Activated CD8-positive, alpha-beta memory T cell treated with anti-CD3 and anti-CD28 coated beads, Interleukin-2, amount 50 U/mL, for 1 hour (primary cell): ENCODE results near the gene FAM53B.

Experiments used
- DNase-seq: peaks from one replicate; pipeline ENCODE4 v3.0.0-alpha.2; 2020; ENCODE audit errors: extremely low read depth

Gene FAM53B

DNA sequence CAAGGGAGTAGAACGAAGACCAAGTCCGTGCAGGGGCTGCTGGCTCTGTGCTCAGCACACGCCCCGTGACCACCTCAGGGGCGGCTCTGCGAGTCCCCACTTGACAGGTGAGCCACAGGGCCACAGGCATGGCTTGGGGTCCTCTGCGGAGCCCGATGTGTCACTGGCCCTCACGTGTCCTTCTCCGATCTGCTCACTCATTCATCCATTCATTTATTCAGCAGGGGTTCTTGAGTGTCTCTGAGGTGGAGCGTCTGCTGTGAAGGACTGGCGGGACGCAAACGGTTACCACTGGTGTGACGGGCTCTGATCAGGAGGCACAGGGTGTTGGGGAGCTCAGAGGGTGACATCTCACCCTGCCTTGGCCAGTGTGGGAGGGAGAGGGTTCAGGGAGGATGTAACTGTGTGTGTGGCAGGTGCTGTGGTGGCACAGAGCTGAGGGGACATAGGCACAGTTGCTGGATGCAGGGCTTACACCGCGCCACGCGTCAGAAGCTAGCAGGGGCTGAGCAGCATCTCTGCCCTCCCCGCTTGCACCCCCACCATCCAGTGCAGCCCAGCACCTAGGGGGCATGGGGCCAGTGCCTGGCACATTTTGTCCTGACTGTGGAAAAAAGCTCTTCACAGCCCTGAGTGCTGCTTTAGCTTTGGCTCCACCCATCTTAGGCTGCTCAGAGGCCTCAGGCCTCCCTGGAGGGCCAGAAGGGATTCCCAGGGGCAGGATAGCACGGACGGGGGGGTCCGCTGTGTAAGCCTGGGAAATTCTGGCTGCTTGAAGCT is 165.8 kb downstream of the FAM53B start:
- no peak for DNase-seq

DNA sequence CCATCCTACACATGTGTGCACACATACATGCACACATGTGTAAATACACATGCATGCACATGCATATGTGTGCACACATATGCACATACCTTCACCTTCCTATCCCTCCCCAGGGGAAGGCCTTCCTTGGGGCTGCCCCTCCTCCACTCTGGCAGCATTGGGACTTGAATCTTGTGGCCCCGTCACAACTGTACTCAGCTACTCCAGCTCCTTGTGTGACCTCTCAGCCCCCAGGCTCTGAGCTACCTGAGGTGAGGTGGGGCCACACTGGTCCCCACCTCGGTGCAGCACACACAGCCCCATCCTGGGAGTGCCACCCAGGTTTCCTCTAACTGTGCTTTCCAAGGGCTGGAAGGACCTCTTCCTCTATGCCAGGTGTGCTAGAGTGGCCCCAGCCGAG is 166.5 kb downstream of the FAM53B start:
- no peak for DNase-seq

DNA sequence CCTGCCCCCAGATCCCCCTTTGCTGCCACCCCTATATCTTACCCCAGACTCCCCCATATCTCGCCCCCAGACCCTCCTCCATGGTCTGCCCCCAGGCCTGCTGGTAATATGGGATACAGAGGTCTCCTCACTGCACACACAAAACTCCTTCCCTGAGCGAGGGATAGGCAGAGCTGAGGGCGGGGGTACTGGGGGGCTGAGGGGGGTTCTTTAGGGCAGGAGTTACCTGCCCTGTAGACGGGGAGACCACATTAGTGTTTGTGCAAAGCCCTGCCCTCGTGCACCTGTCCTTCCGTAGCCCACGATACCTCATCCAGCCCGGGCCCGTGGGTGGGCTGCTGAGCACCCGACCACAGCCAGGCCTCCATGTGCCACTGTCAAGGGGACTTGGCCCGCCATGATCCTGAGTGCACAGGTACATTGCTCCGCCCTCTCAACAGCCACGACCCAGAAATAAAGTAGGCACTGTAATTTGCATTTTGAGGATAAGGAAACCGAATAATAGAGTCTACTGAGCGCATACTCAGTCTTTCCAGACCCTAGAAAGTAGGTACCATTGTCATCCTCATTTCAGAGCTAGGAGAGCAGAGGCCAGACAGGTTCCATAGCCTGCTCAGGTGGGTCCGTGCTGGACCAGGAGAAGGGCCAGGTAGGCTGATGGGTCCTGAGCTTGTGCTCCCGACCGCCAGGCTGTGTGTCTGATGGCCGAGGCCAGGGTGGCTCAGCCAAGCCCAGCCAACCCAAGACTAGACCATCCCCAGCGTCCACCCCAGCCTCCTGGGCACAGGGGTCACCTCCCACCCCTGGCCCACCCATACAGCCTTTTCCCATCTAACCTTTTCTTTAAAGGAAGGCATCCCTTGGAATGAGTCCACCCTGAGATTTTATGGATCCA is 167.4 kb downstream of the FAM53B start:
- no peak for DNase-seq

DNA sequence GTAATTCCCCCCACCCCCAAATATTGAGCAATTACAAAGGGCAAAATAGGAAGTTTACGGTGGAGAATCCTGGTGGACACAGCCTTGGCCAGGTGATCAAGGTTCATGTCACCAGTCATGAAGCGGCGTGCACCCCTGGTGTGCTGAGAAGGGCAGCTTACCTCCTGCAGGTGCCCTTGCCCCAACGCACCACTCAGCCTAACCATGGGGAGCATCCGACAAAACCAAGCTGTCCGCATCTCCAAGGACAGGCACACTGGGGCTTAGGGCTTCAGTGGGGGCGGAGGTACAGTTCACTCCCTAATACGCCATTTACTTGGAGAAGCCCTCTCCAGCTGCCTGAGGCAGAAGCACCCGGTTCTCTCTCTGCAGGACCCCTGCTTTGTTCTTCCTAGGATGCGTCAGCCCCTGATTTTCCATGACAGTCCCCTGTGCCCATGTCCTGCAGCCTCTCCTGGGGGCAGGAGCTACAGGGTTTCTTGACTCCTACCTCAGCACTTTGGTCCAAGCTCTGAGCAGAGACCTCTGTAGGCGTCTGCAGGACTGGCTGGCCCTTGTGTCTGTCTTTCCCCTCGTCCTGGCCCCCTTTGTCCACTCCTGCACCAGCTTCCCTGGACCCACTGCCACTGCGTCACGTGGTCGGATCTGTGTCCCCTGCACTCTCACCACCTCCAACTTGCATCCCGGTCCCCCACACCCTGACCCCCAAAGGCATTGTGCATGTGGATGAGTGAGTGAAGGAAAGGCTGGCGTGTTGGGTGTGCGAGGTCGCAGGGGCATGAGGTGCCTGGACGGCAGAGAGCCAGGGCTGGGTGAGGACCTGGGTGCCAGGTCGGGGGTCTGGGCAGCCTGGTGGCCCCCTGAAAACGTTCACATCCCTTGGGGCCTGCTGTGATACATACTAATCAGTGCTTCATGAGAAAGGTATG is 168.8 kb downstream of the FAM53B start:
- DNase-seq = no peak

DNA sequence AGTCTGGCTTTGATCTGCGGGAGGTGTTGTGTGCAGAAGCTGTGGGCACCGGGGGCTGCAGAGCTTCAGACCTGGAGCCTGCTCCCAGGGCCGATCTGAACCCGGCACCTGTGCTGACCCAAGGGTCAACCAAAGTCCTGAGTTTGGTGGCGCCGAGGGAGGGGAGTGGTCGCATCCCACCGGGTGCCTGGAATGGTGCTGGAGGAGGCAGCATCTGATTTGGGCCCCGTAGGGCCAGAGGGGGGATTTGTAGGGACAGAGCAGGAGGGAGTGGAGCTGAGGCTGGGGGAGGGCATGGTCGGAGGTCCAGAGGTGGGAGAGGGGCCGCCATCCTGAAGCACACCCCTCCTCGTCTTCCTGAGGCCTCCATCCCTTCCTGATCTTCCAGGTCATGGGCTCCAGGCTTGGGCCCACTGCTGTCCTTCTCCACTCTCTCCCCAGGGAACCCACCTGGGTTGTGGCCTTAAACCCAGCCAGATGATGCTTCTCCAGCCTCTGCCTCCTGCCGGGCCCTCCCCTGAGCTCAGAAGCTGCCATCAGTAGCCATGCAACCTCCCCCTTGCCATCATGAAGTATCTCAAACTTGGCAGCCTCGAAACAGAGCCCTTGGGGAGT is 169.6 kb downstream of the FAM53B start:
- DNase-seq = no peak

DNA sequence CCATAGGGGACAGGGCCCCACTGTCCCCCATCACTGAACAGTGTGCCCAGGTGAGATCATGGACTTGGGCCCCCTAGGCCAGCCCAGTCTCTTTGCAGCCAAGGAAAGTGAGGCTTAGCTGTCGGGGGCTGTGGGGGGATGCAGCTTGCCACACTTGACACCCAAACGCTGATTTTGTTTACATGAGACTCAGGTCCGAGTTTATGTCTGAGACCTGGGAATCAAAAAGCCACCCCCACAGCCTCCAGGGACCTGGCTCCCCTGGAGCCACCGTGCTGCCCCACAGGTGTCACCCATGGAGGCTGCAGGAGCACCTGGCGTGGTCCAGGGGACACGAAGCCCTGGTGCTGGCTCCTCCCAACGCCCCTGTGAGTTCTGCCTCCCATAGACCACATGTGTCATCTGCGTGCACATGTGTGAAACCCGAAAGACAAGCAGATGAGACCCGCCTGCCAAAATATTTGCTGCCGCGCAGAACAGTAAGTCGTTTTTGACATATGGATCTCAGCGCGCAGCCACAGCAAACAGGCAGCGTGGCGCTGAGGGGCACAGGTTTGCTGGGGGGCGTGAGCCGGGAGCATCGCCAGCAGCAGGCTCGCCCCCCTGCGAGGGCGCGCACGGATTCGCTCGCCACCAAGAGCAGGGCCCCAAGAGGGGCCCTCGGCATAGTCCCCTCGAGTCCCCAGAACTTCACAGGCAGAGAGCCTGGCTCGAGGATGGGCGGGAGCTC is 170.3 kb downstream of the FAM53B start:
- DNase-seq = no peak

DNA sequence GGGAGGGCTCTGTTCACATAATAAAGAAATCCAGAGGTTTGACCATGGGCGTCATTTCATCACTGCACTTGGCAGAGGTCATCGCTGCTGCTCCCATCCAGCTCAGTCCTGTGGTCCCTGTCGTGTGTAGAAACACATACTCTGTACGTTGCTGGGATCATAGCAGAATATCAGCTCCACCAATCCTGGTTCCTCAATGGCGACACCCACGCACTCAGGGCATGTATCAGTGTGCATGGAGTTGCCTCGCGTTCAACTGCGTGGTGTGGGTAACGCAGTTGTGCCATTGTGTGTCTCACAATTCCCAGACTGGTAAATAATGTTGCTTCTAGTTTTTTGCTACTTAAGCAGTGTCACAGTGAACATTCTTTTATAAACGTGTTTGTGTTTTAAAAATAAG is 171.4 kb downstream of the FAM53B start:
- no peak for DNase-seq

DNA sequence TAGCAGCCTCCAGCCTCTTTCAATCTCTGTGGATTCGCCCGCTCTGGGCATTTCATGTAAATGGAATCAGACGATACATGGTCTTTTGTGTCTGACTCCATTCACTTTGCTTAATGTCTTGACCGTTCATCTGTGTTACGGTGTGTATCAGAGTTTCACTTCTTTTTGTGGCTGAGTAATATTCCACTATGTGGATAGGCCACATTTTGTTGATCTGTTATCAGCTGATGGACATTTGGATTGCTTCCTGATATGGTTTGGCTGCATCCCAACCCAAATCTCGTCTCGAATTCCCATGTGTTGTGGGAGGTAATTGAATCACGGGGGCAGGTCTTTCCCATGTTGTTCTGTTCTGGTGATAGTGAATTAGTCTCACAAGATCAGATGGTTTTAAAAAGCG is 173.5 kb downstream of the FAM53B start:
- DNase-seq = no peak

DNA sequence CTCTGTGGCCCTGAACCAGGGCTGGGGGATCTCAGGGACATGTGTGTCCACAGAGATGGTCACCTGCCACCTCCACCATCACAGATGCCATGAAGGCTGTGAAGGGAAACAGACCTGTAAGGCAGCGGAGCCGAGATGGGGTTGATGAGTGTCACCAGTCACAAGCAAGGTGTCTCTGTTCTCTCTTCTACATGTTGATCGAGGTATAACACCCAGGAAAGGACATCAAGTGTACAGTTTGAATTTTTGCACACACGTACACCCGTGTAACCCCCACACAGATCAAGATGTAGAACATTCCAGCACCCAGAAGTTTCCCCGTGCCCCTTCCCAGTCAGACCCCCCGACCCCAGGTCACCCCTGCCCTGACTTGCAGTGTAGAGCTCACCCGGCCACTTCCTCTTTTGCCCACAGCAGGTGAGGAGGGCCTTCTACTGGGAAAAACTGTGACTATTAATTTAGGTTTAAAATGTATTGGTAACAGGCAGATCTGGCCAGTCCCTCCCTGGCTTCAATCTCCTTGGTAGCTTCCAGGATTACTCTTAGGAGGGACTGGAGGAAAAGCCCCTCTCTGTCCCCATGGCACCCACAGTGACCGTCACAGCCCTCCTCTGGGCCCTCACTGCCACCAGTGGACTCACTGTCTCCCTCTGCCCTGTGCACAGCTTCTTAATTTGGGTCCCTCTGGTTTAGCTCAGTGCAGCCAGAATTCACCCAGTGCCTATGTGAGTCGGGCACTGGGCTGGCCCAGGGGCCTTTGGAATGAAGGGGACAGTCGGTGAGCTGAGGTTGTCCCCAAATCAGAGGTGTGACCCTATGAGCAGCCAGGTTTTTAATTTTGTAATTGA is 174.3 kb downstream of the FAM53B start:
- no peak for DNase-seq
